CD4-positive, alpha-beta T cell (primary cell): ENCODE results near the gene RIOK3. TPM values are rescaled to one million over a fixed set of nuclear protein-coding genes. Genes with fewer than 3 reads are reported as not detected.

ENCODE experiments used
- ATAC-seq: fragments of 200-7000 bp; cut with Tn5 transposase; one replicate; pipeline ENCODE4 v1.10.0; 2022; ENCODE audit warnings: mild to moderate bottlenecking; ENCODE audit not compliant: poor library complexity
- CTCF ChIA-PET: fragments of 350-600 bp; sonication (Branson Sonifier 250); formaldehyde crosslinking; loops from one replicate; lab custom pipeline; 2021; ENCODE audit warnings: antibody characterized with exemption, inconsistent platforms; lab: Charles Lee
- POLR2A ChIA-PET: fragments of 350-600 bp; sonication (Branson Sonifier 250); formaldehyde crosslinking; loops from one replicate; lab custom pipeline; 2021; ENCODE audit warnings: antibody characterized with exemption, inconsistent platforms; lab: Charles Lee
- DNase-seq, 14 experiments: peaks; one replicate each; pipeline ENCODE4 v3.0.0-alpha.2; 2013 to 2020; ENCODE audit warnings: mixed read lengths in 2 of 14
- H3K27ac ChIP-seq, 2 donors: one replicate each; pipeline versions ENCODE4 v1.5.1 to v1.7.0; 2013; ENCODE audit warnings: low read length in 2 of 2, low read depth in 1 of 2, mild to moderate bottlenecking in 1 of 2
- H3K27me3 ChIP-seq, 2 experiments: 1 replicate in 1 of 2; 2 replicates in 1 of 2; pipeline versions ENCODE4 v1.6.1 to v1.7.0; 2013; ENCODE audit warnings: low read length in 2 of 2, control low read depth in 1 of 2, mild to moderate bottlenecking in 1 of 2, moderate library complexity in 1 of 2; ENCODE audit not compliant: insufficient read depth in 2 of 2, control insufficient read depth in 1 of 2
- H3K36me3 ChIP-seq: one replicate; pipeline ENCODE4 v1.6.1; 2013; ENCODE audit warnings: low read length, control low read depth; ENCODE audit not compliant: insufficient read depth
- H3K4me1 ChIP-seq: one replicate; pipeline ENCODE4 v1.6.1; 2013; ENCODE audit warnings: low read length, control low read depth; ENCODE audit not compliant: insufficient read depth
- H3K4me3 ChIP-seq: one replicate; pipeline ENCODE4 v1.5.1; 2013; ENCODE audit warnings: mild to moderate bottlenecking, low read length, moderate library complexity
- H3K9me3 ChIP-seq, 2 experiments: 1 replicate in 1 of 2; 2 replicates in 1 of 2; pipeline versions ENCODE4 v1.6.1 to v1.7.0; 2013; ENCODE audit warnings: low read length in 2 of 2, mild to moderate bottlenecking in 2 of 2, control low read depth in 1 of 2, moderate library complexity in 1 of 2; ENCODE audit not compliant: control insufficient read depth in 1 of 2, insufficient read depth in 1 of 2
- H3K27ac Mint-ChIP-seq: one replicate; pipeline ENCODE4 v1.8.0; 2020; ENCODE audit warnings: mixed read lengths
- H3K27me3 Mint-ChIP-seq: one replicate; pipeline ENCODE4 v1.8.0; 2021; ENCODE audit warnings: mixed read lengths
- H3K36me3 Mint-ChIP-seq: one replicate; pipeline ENCODE4 v1.8.0; 2021; ENCODE audit warnings: low read depth, mixed read lengths
- H3K4me1 Mint-ChIP-seq: one replicate; pipeline ENCODE4 v1.8.0; 2021; ENCODE audit warnings: low read depth, mixed read lengths
- H3K4me3 Mint-ChIP-seq: one replicate; pipeline ENCODE4 v1.8.0; 2020; ENCODE audit warnings: mild to moderate bottlenecking, mixed read lengths
- H3K9me3 Mint-ChIP-seq: one replicate; pipeline ENCODE4 v1.8.0; 2020; ENCODE audit warnings: mixed read lengths
- CTCF ChIP-seq: fragments of 200-600 bp; IDR thresholded peaks from one replicate; pipeline ENCODE4 v1.8.0; 2022; ENCODE audit warnings: antibody characterized with exemption, mild to moderate bottlenecking
- intact Hi-C, 2 experiments: fragments of 100-400 bp; cut with DNase I in 1 of 2; cut with micrococcal nuclease in 1 of 2; formaldehyde crosslinking; loops; one replicate each; pipeline versions ENCODE4 v1.15.1 to v1.9.0; 2023 to 2025; cut with DNase I, micrococcal nuclease
- total RNA-seq, 174 experiments: library from RNA in 2 of 174; stranded (reverse) in 2 of 174; gene quantifications; one replicate each; pipeline ENCODE4 v1.2.3 and lab custom pipeline; 2021 to 2026

The RIOK3 gene
- total RNA-seq, 2 experiments from 2014 or later, result 151 to 153 TPM

- Histone ChIP-seq H3K9me3 (no peaks in the 10 kb centered on the region), H3K4me3 (no peak overlapping the region), H3K27me3 (no peaks in the 10 kb centered on the region), H3K36me3 (no peaks in the 10 kb centered on the region), H3K4me1 (peaks cover 2% of the 10 kb centered on the region), H3K27ac (no peak overlapping the region)
- H3K27ac Mint-ChIP-seq, result no peak overlapping the region
- H3K9me3 Mint-ChIP-seq, result peaks cover 2% of the 10 kb centered on the region
- H3K4me3 Mint-ChIP-seq, result no peak overlapping the region
- H3K36me3 Mint-ChIP-seq, result no peaks in the 10 kb centered on the region
- ChIA-PET POLR2A (interaction anchor here (0.7 kb wide), 1 partner anchor 45 kb away, joined by 3 read pairs; no protein-coding TSS in a partner anchor), CTCF (no interaction called here)
- H3K27me3 Mint-ChIP-seq, result no peaks in the 10 kb centered on the region
- ATAC-seq (no peak), DNase-seq (no peak)
- intact Hi-C loops, result no loop called here
- peaks cover 2% of the 10 kb centered on the region for H3K4me1 Mint-ChIP-seq
- no peak for TF ChIP-seq CTCF
Observed at GRCh38 chr18:23493654-23494053, 40.6 kb downstream of the RIOK3 start.

GRCh38 chr18:23494992-23495391, 41.9 kb downstream of the RIOK3 start:
- intact Hi-C loops, result loop anchor here (5.0 kb wide), 3 partner anchors 43 to 317 kb away; partner anchors contain the start of gene RIOK3 (in 1 of the 2)
- Histone ChIP-seq H3K27ac (no peak overlapping the region), H3K27me3 (no peaks in the 10 kb centered on the region), H3K36me3 (no peaks in the 10 kb centered on the region), H3K9me3 (no peaks in the 10 kb centered on the region), H3K4me1 (peaks cover 8% of the 10 kb centered on the region), H3K4me3 (no peak overlapping the region)
- DNase-seq (no peak), ATAC-seq (no peak)
- Mint-ChIP-seq H3K4me3 (no peak overlapping the region), H3K27me3 (no peaks in the 10 kb centered on the region), H3K27ac (no peak overlapping the region), H3K9me3 (peaks cover 2% of the 10 kb centered on the region), H3K36me3 (no peaks in the 10 kb centered on the region), H3K4me1 (peaks cover 6% of the 10 kb centered on the region)
- ChIA-PET POLR2A (no interaction called here), CTCF (no interaction called here)
- no peak for TF ChIP-seq CTCF

- H3K4me1 ChIP-seq, result peaks cover 8% of the 10 kb centered on the region
- no peak overlapping the region for H3K4me3 Mint-ChIP-seq
- H3K4me1 Mint-ChIP-seq, result peaks cover 6% of the 10 kb centered on the region
Observed at GRCh38 chr18:23495723-23496440, 42.8 kb downstream of the RIOK3 start.

More at GRCh38 chr18:23495723-23496440, 42.8 kb downstream of the RIOK3 start:
- intact Hi-C loops, result loop anchor here (5.0 kb wide), 3 partner anchors 44 to 316 kb away; partner anchors contain the start of gene RIOK3 (in 1 of the 2)
- DNase-seq (no peak), ATAC-seq (no peak)
- no peaks in the 10 kb centered on the region for H3K9me3 ChIP-seq
- H3K27me3 ChIP-seq, result no peaks in the 10 kb centered on the region
- no peaks in the 10 kb centered on the region for H3K36me3 Mint-ChIP-seq
- H3K27me3 Mint-ChIP-seq, result no peaks in the 10 kb centered on the region
- H3K27ac Mint-ChIP-seq, result no peak overlapping the region
- H3K27ac ChIP-seq, result no peak overlapping the region
- H3K36me3 ChIP-seq, result no peaks in the 10 kb centered on the region
- POLR2A ChIA-PET, result interaction anchor here (0.5 kb wide), 1 partner anchor 10 kb away, joined by 3 read pairs; no protein-coding TSS in a partner anchor
- H3K9me3 Mint-ChIP-seq, result peaks cover 2% of the 10 kb centered on the region
- CTCF ChIA-PET, result interaction anchor here (0.9 kb wide), 1 partner anchor 20 kb away, joined by 5 read pairs; no protein-coding TSS in a partner anchor
- H3K4me3 ChIP-seq, result no peak overlapping the region
- no peak for TF ChIP-seq CTCF
